ENCODE data around the gene CYP51A1.
"Not testable (repeated sequence)": the region's sequence is repeated elsewhere in the genome, so short reads cannot be mapped to it uniquely, and the experiment has no call there.

CYP51A1 gene

DNA sequence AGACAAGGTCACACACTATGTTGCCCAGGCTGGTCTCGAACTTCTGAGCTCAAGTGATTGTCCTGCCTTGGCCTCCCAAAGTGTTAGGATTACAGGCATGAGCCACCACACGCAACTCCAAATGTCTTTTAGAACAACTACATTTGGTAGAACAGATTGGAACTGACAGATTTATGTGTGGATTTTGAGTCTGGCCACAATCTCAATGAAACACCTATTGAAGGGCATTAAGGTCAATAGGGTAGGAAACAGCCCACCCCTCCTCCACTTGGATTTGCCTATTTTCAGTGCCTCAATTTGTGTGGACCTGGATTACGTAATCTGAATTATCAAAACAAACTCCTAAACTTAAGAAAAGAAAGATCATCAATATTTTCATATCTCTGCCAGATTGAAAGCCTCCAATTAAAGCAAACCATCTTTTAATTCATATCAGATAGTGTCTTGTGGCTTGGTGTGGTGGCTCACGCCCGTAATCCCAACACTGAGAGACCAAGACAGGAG lies 15.5 kb upstream of the CYP51A1 start:
- Histone ChIP-seq H3K27me3 (ENCODE audit: insufficient read depth, poor library complexity, severe bottlenecking) (no peaks in the 10 kb centered on the region), H3K27ac (replicated peaks) (no peak overlapping the region), H3K4me3 (replicated peaks; ENCODE audit: insufficient read depth, low read length) (no peak overlapping the region)
- no peak for TF ChIP-seq POLR2AphosphoS5 (IDR thresholded peaks at IDR 0.05; ENCODE audit: low read depth)
- TF ChIP-seq, protein P1, sequence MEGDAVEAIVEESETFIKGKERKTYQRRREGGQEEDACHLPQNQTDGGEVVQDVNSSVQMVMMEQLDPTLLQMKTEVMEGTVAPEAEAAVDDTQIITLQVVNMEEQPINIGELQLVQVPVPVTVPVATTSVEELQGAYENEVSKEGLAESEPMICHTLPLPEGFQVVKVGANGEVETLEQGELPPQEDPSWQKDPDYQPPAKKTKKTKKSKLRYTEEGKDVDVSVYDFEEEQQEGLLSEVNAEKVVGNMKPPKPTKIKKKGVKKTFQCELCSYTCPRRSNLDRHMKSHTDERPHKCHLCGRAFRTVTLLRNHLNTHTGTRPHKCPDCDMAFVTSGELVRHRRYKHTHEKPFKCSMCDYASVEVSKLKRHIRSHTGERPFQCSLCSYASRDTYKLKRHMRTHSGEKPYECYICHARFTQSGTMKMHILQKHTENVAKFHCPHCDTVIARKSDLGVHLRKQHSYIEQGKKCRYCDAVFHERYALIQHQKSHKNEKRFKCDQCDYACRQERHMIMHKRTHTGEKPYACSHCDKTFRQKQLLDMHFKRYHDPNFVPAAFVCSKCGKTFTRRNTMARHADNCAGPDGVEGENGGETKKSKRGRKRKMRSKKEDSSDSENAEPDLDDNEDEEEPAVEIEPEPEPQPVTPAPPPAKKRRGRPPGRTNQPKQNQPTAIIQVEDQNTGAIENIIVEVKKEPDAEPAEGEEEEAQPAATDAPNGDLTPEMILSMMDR (IDR thresholded peaks at IDR 0.05; ENCODE audit: insufficient read depth, low read length) = no peak
- no peak for TF ChIP-seq REST (IDR thresholded peaks at IDR 0.05; ENCODE audit: insufficient replicate concordance, low read depth)
- no peak for TF ChIP-seq SPI1 (IDR thresholded peaks at IDR 0.05; ENCODE audit: borderline replicate concordance, low read depth)
- no peak for TF ChIP-seq GABPA (IDR thresholded peaks at IDR 0.05; ENCODE audit: low read depth)
- no peak for DNase-seq (ENCODE audit: low read depth in 1 of 2, low spot score in 1 of 2)

- DNase-seq (ENCODE audit: low read depth in 1 of 2, low spot score in 1 of 2); H3K4me3 ChIP-seq (replicated peaks; ENCODE audit: insufficient read depth, low read length); H3K27me3 ChIP-seq (ENCODE audit: insufficient read depth, poor library complexity, severe bottlenecking); H3K27ac ChIP-seq (replicated peaks): not testable (repeated sequence)
Observed at GRCh38 chr7:92143192-92143880, 9.1 kb upstream of the CYP51A1 start.

GRCh38 chr7:92142791-92143190 lies 8.5 kb upstream of the CYP51A1 start:
- not testable (repeated sequence) for DNase-seq (ENCODE audit: low read depth in 1 of 2, low spot score in 1 of 2); H3K27ac ChIP-seq (replicated peaks); H3K4me3 ChIP-seq (replicated peaks; ENCODE audit: insufficient read depth, low read length); H3K27me3 ChIP-seq (ENCODE audit: insufficient read depth, poor library complexity, severe bottlenecking)

- Histone ChIP-seq H3K4me3 (replicated peaks; ENCODE audit: insufficient read depth, low read length) (no peak overlapping the region), H3K27ac (replicated peaks) (no peak overlapping the region), H3K27me3 (ENCODE audit: insufficient read depth, poor library complexity, severe bottlenecking) (no peaks in the 10 kb centered on the region)
- no peak for DNase-seq (ENCODE audit: low read depth in 1 of 2, low spot score in 1 of 2)
- TF ChIP-seq POLR2AphosphoS5 (IDR thresholded peaks at IDR 0.05; ENCODE audit: low read depth) (no peak), REST (IDR thresholded peaks at IDR 0.05; ENCODE audit: insufficient replicate concordance, low read depth) (no peak)
Observed at GRCh38 chr7:92141161-92141560, 6.9 kb upstream of the CYP51A1 start.

DNA sequence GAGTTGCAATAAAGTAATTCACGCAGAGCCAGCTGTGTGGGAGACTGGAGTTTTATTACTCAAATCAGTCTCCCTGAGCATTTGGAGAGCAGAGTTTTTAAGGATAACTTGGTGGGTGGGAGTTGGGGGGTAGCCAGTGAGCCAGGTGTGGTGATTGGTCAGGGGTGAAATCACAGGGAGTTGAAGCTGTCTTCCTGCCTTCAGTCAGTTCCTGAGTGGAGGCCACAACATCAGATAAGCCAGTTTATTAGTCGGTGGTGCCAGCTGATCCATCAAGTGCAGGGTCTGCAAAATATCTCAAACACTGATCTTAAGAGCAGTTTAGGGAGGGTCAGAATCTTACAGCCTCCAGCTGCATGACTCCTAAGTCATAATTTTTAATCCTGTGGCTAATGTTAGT lies 3.3 kb upstream of the CYP51A1 start:
- Histone ChIP-seq H3K27me3 (ENCODE audit: insufficient read depth, poor library complexity, severe bottlenecking) (no peaks in the 10 kb centered on the region), H3K27ac (replicated peaks) (no peak overlapping the region), H3K4me3 (replicated peaks; ENCODE audit: insufficient read depth, low read length) (no peak overlapping the region)
- no peak for TF ChIP-seq REST (IDR thresholded peaks at IDR 0.05; ENCODE audit: insufficient replicate concordance, low read depth)
- no peak for TF ChIP-seq POLR2AphosphoS5 (IDR thresholded peaks at IDR 0.05; ENCODE audit: low read depth)
- TF ChIP-seq, protein P1 (IDR thresholded peaks at IDR 0.05; ENCODE audit: insufficient read depth, low read length) = no peak
- no peak for TF ChIP-seq SPI1 (IDR thresholded peaks at IDR 0.05; ENCODE audit: borderline replicate concordance, low read depth)
- no peak for TF ChIP-seq GABPA (IDR thresholded peaks at IDR 0.05; ENCODE audit: low read depth)
- no peak for DNase-seq (ENCODE audit: low read depth in 1 of 2, low spot score in 1 of 2)
